ENCODE measurements around the gene ACOT6.
"Not testable (repeated sequence)": the region's sequence is repeated elsewhere in the genome, so short reads cannot be mapped to it uniquely, and the experiment has no call there.

The ACOT6 gene
- 0 to 0.19 (median 0) reads per million in 3 donors for total RNA-seq

GRCh38 chr14:73612339-73613045 is at the start of gene ACOT6:
Gene ACOT6, plus strand, starts transcription at chr14:73612517. Its CDS starts 55 bp downstream, at chr14:73612572.
- DNase-seq: peak; percentile 17 to 37 (median 29)
- peak within 1 kb of the TSS; percentile 63 for H3K27ac ChIP-seq (ENCODE audit: insufficient read depth, low read length, poor library complexity, severe bottlenecking)

GRCh38 chr14:73562696-73563095 is 49.6 kb upstream of the ACOT6 start:
- not testable (repeated sequence) for DNase-seq; H3K27ac ChIP-seq (ENCODE audit: insufficient read depth, low read length, poor library complexity, severe bottlenecking); H3K27me3 ChIP-seq (replicated peaks; ENCODE audit: control insufficient read depth, insufficient read depth, low read length, poor library complexity, severe bottlenecking); H3K4me1 ChIP-seq (ENCODE audit: control insufficient read depth, insufficient read depth, low read length, poor library complexity, severe bottlenecking); H3K36me3 ChIP-seq (ENCODE audit: control insufficient read depth, insufficient read depth, low read length); H3K9me3 ChIP-seq (ENCODE audit: control insufficient read depth, low read length); H3K4me3 ChIP-seq (ENCODE audit: insufficient read depth, low read depth, low read length, poor library complexity, severe bottlenecking)

More at GRCh38 chr14:73612339-73613045, at the start of gene ACOT6:
- H3K4me3 ChIP-seq (ENCODE audit: insufficient read depth, low read depth, low read length, poor library complexity, severe bottlenecking): peak within 1 kb of the TSS; percentile 76
- no peaks in the 10 kb centered on the region for H3K27me3 ChIP-seq (replicated peaks; ENCODE audit: control insufficient read depth, insufficient read depth, low read length, poor library complexity, severe bottlenecking)
- H3K36me3 ChIP-seq (ENCODE audit: control insufficient read depth, insufficient read depth, low read length): no peaks in the 10 kb centered on the region
- no peaks in the 10 kb centered on the region for H3K9me3 ChIP-seq (ENCODE audit: control insufficient read depth, low read length)
- H3K4me1 ChIP-seq (ENCODE audit: control insufficient read depth, insufficient read depth, low read length, poor library complexity, severe bottlenecking): peaks cover 3% of the 10 kb centered on the region

GRCh38 chr14:73566431-73566830 is 45.9 kb upstream of the ACOT6 start:
- H3K36me3 ChIP-seq (ENCODE audit: control insufficient read depth, insufficient read depth, low read length): not testable (repeated sequence)
- H3K4me1 ChIP-seq (ENCODE audit: control insufficient read depth, insufficient read depth, low read length, poor library complexity, severe bottlenecking): peaks cover 17% of the 10 kb centered on the region

GRCh38 chr14:73566935-73567334 is 45.4 kb upstream of the ACOT6 start:
- DNase-seq; H3K9me3 ChIP-seq (ENCODE audit: control insufficient read depth, low read length); H3K27me3 ChIP-seq (replicated peaks; ENCODE audit: control insufficient read depth, insufficient read depth, low read length, poor library complexity, severe bottlenecking); H3K4me3 ChIP-seq (ENCODE audit: insufficient read depth, low read depth, low read length, poor library complexity, severe bottlenecking); H3K27ac ChIP-seq (ENCODE audit: insufficient read depth, low read length, poor library complexity, severe bottlenecking); H3K36me3 ChIP-seq (ENCODE audit: control insufficient read depth, insufficient read depth, low read length): not testable (repeated sequence)
- peaks cover 17% of the 10 kb centered on the region for H3K4me1 ChIP-seq (ENCODE audit: control insufficient read depth, insufficient read depth, low read length, poor library complexity, severe bottlenecking)

More at GRCh38 chr14:73566431-73566830, 45.9 kb upstream of the ACOT6 start:
- H3K27ac ChIP-seq (ENCODE audit: insufficient read depth, low read length, poor library complexity, severe bottlenecking); H3K27me3 ChIP-seq (replicated peaks; ENCODE audit: control insufficient read depth, insufficient read depth, low read length, poor library complexity, severe bottlenecking); H3K4me3 ChIP-seq (ENCODE audit: insufficient read depth, low read depth, low read length, poor library complexity, severe bottlenecking); DNase-seq; H3K9me3 ChIP-seq (ENCODE audit: control insufficient read depth, low read length): not testable (repeated sequence)

- DNase-seq: no peak
Measured at GRCh38 chr14:73567358-73567757, 45.0 kb upstream of the ACOT6 start.

GRCh38 chr14:73567951-73568885 is 44.1 kb upstream of the ACOT6 start:
- no peak for DNase-seq
- Histone ChIP-seq H3K4me1 (ENCODE audit: control insufficient read depth, insufficient read depth, low read length, poor library complexity, severe bottlenecking) (peaks cover 17% of the 10 kb centered on the region), H3K36me3 (ENCODE audit: control insufficient read depth, insufficient read depth, low read length) (no peaks in the 10 kb centered on the region), H3K4me3 (ENCODE audit: insufficient read depth, low read depth, low read length, poor library complexity, severe bottlenecking) (peak overlapping the region; percentile 87), H3K9me3 (ENCODE audit: control insufficient read depth, low read length) (no peaks in the 10 kb centered on the region), H3K27ac (ENCODE audit: insufficient read depth, low read length, poor library complexity, severe bottlenecking) (peak overlapping the region; percentile 76), H3K27me3 (replicated peaks; ENCODE audit: control insufficient read depth, insufficient read depth, low read length, poor library complexity, severe bottlenecking) (no peaks in the 10 kb centered on the region)

More at GRCh38 chr14:73567358-73567757, 45.0 kb upstream of the ACOT6 start:
- Histone ChIP-seq H3K4me1 (ENCODE audit: control insufficient read depth, insufficient read depth, low read length, poor library complexity, severe bottlenecking) (peaks cover 17% of the 10 kb centered on the region), H3K27ac (ENCODE audit: insufficient read depth, low read length, poor library complexity, severe bottlenecking) (no peak overlapping the region), H3K9me3 (ENCODE audit: control insufficient read depth, low read length) (no peaks in the 10 kb centered on the region), H3K36me3 (ENCODE audit: control insufficient read depth, insufficient read depth, low read length) (no peaks in the 10 kb centered on the region), H3K27me3 (replicated peaks; ENCODE audit: control insufficient read depth, insufficient read depth, low read length, poor library complexity, severe bottlenecking) (no peaks in the 10 kb centered on the region), H3K4me3 (ENCODE audit: insufficient read depth, low read depth, low read length, poor library complexity, severe bottlenecking) (peak overlapping the region; percentile 87)

- H3K27ac ChIP-seq (ENCODE audit: insufficient read depth, low read length, poor library complexity, severe bottlenecking): peak overlapping the region; percentile 76
- not testable (repeated sequence) for DNase-seq; H3K36me3 ChIP-seq (ENCODE audit: control insufficient read depth, insufficient read depth, low read length); H3K9me3 ChIP-seq (ENCODE audit: control insufficient read depth, low read length); H3K27me3 ChIP-seq (replicated peaks; ENCODE audit: control insufficient read depth, insufficient read depth, low read length, poor library complexity, severe bottlenecking)
- H3K4me3 ChIP-seq (ENCODE audit: insufficient read depth, low read depth, low read length, poor library complexity, severe bottlenecking): peak overlapping the region; percentile 87
- H3K4me1 ChIP-seq (ENCODE audit: control insufficient read depth, insufficient read depth, low read length, poor library complexity, severe bottlenecking): peaks cover 17% of the 10 kb centered on the region
Measured at GRCh38 chr14:73568886-73569184, 43.5 kb upstream of the ACOT6 start.

GRCh38 chr14:73569185-73569958 is 42.9 kb upstream of the ACOT6 start, which contains the start of gene ACOT2:
Gene ACOT2, plus strand, starts transcription at chr14:73569213. Its CDS starts 28 bp downstream, at chr14:73569241.
- H3K9me3 ChIP-seq (ENCODE audit: control insufficient read depth, low read length); H3K27me3 ChIP-seq (replicated peaks; ENCODE audit: control insufficient read depth, insufficient read depth, low read length, poor library complexity, severe bottlenecking); H3K36me3 ChIP-seq (ENCODE audit: control insufficient read depth, insufficient read depth, low read length): not testable (repeated sequence)
- H3K27ac ChIP-seq (ENCODE audit: insufficient read depth, low read length, poor library complexity, severe bottlenecking): peak within 1 kb of the TSS; percentile 76
- DNase-seq: peak; percentile 44 to 67 (median 54)
- H3K4me1 ChIP-seq (ENCODE audit: control insufficient read depth, insufficient read depth, low read length, poor library complexity, severe bottlenecking): peaks cover 17% of the 10 kb centered on the region
- H3K4me3 ChIP-seq (ENCODE audit: insufficient read depth, low read depth, low read length, poor library complexity, severe bottlenecking): peak within 1 kb of the TSS; percentile 87

- not testable (repeated sequence) for H3K4me3 ChIP-seq (ENCODE audit: insufficient read depth, low read depth, low read length, poor library complexity, severe bottlenecking); H3K36me3 ChIP-seq (ENCODE audit: control insufficient read depth, insufficient read depth, low read length); H3K27ac ChIP-seq (ENCODE audit: insufficient read depth, low read length, poor library complexity, severe bottlenecking); H3K9me3 ChIP-seq (ENCODE audit: control insufficient read depth, low read length); H3K27me3 ChIP-seq (replicated peaks; ENCODE audit: control insufficient read depth, insufficient read depth, low read length, poor library complexity, severe bottlenecking)
- peaks cover 17% of the 10 kb centered on the region for H3K4me1 ChIP-seq (ENCODE audit: control insufficient read depth, insufficient read depth, low read length, poor library complexity, severe bottlenecking)
- peak in 2 of 3 donors; percentile 24 to 32 for DNase-seq
Measured at GRCh38 chr14:73570913-73571312, 41.4 kb upstream of the ACOT6 start.

Measured in effector memory CD4-positive, alpha-beta T cell (primary cell).